GM21825 (cell line): Measurements from ENCODE around the gene DAND5.

Experiments
- ATAC-seq: cut with Tn5 transposase; IDR thresholded peaks from one replicate; pipeline ENCODE4 v1.9.1; 2021; ENCODE audit warnings: mild to moderate bottlenecking, moderate library complexity; ENCODE audit not compliant: unreplicated experiment

DAND5 gene

GRCh38 chr19:13007292-13008045 lies 38.1 kb downstream of the DAND5 start:
- ATAC-seq, result no peak

GRCh38 chr19:13008926-13009787 lies 39.8 kb downstream of the DAND5 start:
- ATAC-seq, result no peak

DNA sequence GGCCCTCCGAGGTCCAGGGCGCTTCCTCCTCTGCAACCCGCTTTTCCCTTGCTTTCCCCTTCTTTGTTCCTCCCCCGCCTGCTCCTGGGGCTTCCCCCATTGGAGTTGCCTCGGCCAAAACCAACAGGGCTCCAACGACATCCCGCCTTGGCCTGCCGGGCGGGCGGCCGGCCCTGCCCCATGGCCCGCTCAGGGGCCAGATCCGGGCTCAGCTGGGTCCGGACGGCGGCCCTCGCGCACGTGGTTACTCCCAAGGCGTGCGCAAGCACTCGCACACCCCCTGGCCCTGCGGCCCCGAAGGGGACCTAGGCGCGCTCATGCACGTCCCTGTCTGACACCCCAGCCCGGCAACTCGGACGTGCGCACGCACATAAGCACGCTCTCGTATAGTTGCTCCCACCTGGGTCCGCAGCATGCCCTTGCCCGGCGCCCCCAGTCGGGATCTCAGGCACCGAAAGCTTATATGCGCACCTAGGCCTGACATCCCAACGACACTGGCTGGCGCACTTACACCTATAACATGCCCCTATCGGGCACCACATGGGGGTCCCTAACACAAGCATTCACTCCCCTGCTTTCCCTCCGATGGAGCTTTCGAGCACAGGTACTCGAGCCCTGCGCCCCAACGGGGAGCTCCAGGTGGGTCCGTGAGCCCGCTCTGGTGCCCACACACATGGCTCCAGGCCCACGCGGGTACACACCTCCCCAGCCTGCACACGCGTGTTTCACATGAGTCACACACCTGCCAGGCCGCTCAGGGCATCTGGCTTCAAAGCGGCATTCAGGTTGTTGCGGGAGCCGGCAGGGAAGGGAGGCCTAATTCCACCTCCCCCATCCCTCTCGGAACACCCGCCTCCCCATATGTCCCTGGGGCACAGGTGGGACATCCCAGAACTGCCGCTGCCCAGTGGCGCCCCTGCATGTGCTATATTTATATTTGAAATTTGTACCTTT lies 40.9 kb downstream of the DAND5 start:
- no peak for ATAC-seq

- ATAC-seq, result no peak
Measured at GRCh38 chr19:13010992-13011652, 41.7 kb downstream of the DAND5 start.

DNA sequence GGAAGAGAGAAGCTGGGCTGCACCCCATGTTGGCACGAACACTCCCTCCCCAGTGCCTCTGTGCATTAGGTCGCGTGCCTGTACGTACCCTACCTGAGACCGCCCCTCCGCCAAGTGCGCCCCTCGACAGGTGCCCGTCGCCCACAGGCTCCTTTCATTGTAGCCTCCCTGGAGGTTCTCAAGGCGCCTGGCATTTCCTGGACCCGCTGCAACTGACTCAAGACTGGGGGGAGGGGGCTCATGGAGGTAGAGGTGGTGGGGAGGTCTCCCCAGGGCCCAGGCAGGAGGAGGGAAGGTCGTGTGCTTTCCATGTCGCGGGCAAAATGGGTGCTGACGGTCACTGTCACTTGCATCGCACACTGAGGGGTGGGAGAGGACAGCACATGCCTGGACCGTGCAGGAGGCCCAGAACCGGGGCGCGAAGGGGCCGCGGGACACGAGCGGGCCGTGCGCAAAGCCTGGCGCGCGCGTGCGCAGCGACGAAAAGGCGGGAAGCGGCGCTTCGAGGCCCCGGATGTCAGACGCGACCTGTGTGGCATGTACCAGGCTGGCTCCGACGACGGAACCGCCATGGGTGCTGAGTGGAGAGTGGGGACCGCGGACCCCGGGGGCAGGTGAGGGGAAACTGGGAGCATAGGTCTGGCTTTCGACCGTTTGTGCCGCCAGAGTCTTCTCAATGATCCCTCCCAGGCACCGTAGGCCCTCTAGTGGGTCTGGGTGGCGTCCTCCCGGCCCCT lies 42.4 kb downstream of the DAND5 start:
- no peak for ATAC-seq

DNA sequence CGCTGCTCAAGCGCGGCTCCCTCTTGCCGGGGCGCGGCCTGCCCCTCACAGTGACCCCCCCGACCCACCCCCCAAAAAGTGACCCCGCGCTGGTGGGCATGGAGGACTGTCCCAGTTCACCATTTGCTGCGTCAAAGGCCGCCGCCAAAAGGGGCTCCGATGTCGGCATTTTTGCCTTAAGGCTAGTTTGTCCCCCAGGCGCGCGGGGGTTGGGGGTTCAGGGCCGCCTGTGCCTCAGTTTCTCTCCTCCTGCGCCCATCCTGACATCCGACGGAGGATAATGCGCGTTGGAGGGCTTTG lies 43.0 kb downstream of the DAND5 start:
- no peak for ATAC-seq

- ATAC-seq, result no peak
Measured at GRCh38 chr19:13012690-13013608, 43.6 kb downstream of the DAND5 start.

DNA sequence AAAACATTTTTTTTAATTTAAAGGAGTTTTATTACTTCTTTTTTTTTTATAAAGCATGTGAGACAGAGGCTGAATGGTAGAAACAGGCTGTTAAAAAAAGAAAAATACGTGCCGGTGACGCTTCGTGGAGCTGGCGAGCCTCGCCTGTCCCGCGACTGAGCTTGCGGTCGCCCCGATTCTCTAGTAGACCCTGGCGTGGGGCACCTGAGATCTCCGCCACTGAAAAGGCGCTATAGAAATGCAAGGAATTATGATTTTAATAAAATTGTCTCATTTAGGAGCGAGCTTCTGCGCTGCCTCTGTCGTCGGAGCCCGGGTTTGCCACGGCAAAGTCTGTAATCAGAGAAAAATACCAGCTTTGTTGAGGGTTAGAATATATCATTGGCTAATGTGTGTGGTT lies 44.3 kb downstream of the DAND5 start:
- ATAC-seq, result no peak

- ATAC-seq, result no peak
Measured at GRCh38 chr19:13014101-13014920, 44.9 kb downstream of the DAND5 start.

- ATAC-seq, result no peak
Measured at GRCh38 chr19:13014921-13015280, 45.5 kb downstream of the DAND5 start.

GRCh38 chr19:13015361-13016223 lies 46.2 kb downstream of the DAND5 start:
- ATAC-seq, result no peak

- no peak for ATAC-seq
Measured at GRCh38 chr19:13016245-13016627, 46.9 kb downstream of the DAND5 start.

DNA sequence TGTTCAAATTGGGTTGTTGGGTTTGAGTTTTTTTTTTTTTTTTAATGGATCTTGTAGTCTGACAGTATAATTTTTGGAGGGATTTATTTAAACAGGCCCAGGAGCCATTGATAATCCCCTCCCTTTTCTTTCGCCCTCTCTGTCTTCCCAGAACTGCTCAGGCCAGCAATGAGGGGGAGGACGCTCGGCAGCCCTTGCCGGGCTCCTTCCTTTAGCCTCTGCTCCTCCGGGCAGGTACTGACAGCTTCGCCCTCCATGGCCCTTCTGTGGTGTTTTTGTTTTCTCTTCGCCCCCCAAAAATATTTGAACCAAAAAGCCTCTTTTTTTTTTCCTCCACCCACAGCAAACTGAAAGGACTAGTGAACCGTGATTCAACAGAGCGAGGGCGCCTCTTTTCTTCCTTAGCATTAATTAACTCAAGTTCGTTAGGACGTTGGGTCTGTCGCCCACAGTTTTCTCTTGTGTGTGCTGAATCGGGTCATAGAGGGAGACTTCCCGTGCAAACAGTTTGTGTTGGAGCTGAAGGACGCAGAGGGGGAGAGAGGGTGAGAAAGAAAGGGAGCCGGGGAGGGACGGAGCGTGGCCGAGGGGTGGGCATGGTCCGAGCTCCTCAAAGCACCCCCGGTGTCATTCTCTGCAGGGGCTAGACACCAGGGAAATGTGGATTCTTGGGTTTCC lies 47.4 kb downstream of the DAND5 start:
- no peak for ATAC-seq

DNA sequence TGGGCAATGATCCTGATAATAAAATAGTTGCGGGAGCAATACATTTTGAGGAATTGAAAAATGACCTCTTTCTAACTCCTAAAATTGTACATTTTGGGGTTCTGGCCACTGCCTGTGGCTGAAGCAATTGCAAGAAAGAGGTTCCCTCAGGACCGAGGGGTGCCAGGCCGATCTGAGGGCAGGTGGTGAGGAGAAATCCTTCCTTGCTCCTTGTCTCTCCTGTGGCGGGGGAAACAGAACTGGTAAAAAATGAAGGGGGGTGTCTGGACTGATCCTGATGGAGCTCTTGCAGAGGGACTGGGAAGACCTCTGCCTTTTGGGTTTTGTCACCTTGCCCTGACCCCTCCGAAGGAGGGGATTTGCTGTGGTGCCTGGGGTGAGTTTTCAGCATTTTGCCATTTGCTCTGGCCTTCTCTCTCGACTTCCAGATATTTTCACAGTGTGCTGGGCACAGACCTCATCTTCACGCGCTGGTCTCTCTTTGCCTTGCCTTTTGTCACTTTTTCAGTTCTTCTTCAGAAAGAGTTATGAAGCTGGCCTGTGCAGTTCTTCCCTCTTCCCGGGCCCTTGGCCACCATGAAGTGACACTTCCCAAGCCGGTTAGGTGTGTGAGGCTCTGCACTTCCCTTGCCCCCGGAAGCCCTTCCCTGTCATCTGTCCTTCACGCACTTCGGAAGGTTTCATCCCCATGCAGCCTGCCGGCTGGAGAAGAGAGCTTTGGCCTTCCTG lies 48.1 kb downstream of the DAND5 start:
- no peak for ATAC-seq

GRCh38 chr19:13018035-13018914 lies 48.9 kb downstream of the DAND5 start:
- ATAC-seq, result no peak
